C4-2B (cell line): Measurements from ENCODE around the gene GSPT1.

Experiments used
- H3K27ac ChIP-seq: fragments of 450-650 bp; 2 replicates; pipeline ENCODE4 v1.5.1; 2017
- CTCF ChIP-seq: fragments of 450-650 bp; conservative IDR thresholded peaks from 2 replicates; pipeline ENCODE4 v1.5.1; 2017; ENCODE audit warnings: mild to moderate bottlenecking
- ZFX ChIP-seq: fragments of 450-650 bp; IDR thresholded peaks from 2 replicates; pipeline ENCODE4 v1.6.1; 2017

GSPT1 gene

GRCh38 chr16:11877374-11877773, 38.4 kb downstream of the GSPT1 start:
- H3K27ac ChIP-seq, result no peak overlapping the region
- TF ChIP-seq ZFX (no peak), CTCF (no peak)

- TF ChIP-seq CTCF (no peak), ZFX (no peak)
- no peak overlapping the region for H3K27ac ChIP-seq
These were observed 39.5 kb downstream of the GSPT1 start for GRCh38 chr16:11876306-11876705.

GRCh38 chr16:11875721-11876120, 40.0 kb downstream of the GSPT1 start:
- H3K27ac ChIP-seq, result no peak overlapping the region
- no peak for TF ChIP-seq CTCF
- no peak for TF ChIP-seq ZFX

- H3K27ac ChIP-seq, result no peak overlapping the region
- TF ChIP-seq ZFX, result no peak
- TF ChIP-seq CTCF, result peak; percentile 26
These were observed 44.6 kb downstream of the GSPT1 start for GRCh38 chr16:11871193-11871592.

GRCh38 chr16:11870399-11870798, 45.4 kb downstream of the GSPT1 start:
- H3K27ac ChIP-seq, result no peak overlapping the region
- no peak for TF ChIP-seq CTCF
- no peak for TF ChIP-seq ZFX

- TF ChIP-seq CTCF (no peak), ZFX (no peak)
These were observed 46.2 kb downstream of the GSPT1 start for GRCh38 chr16:11869353-11870228.

GRCh38 chr16:11868412-11868980, 47.3 kb downstream of the GSPT1 start:
- TF ChIP-seq ZFX, result no peak
- TF ChIP-seq CTCF, result no peak
- H3K27ac ChIP-seq, result no peak overlapping the region

More at GRCh38 chr16:11869353-11870228, 46.2 kb downstream of the GSPT1 start:
- H3K27ac ChIP-seq, result no peak overlapping the region
